Hematopoietic multipotent progenitor cell treated with erythropoietin and hydrocortisone succinate and interleukin-3 and kit ligand, for 8 days (in vitro differentiated cells): Measurements from ENCODE around the gene RNF157.
"Not testable (repeated sequence)": the region's sequence is repeated elsewhere in the genome, so short reads cannot be mapped to it uniquely, and the experiment has no call there.

Experiments used
- DNase-seq: peaks from one replicate; pipeline ENCODE4 v3.0.0-alpha.2; 2015

Gene RNF157

DNA sequence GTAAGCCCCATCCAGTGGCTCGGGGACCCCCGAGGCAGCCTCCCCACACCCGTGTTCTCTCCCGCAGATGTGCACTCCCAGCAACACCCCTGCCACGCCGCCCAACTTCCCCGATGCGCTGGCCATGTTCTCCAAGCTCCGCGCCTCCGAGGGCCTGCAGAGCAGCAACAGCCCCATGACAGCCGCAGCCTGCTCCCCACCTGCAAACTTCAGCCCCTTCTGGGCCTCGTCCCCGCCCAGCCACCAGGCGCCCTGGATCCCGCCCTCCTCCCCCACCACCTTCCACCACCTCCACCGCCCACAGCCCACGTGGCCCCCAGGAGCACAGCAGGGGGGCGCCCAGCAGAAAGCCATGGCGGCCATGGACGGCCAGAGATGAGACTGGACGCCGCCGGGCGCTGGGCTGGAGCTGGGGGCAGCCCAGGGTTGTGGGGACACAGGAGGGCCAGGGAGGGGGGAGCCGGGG lies 29.9 kb upstream of the RNF157 start:
- no peak for DNase-seq

DNA sequence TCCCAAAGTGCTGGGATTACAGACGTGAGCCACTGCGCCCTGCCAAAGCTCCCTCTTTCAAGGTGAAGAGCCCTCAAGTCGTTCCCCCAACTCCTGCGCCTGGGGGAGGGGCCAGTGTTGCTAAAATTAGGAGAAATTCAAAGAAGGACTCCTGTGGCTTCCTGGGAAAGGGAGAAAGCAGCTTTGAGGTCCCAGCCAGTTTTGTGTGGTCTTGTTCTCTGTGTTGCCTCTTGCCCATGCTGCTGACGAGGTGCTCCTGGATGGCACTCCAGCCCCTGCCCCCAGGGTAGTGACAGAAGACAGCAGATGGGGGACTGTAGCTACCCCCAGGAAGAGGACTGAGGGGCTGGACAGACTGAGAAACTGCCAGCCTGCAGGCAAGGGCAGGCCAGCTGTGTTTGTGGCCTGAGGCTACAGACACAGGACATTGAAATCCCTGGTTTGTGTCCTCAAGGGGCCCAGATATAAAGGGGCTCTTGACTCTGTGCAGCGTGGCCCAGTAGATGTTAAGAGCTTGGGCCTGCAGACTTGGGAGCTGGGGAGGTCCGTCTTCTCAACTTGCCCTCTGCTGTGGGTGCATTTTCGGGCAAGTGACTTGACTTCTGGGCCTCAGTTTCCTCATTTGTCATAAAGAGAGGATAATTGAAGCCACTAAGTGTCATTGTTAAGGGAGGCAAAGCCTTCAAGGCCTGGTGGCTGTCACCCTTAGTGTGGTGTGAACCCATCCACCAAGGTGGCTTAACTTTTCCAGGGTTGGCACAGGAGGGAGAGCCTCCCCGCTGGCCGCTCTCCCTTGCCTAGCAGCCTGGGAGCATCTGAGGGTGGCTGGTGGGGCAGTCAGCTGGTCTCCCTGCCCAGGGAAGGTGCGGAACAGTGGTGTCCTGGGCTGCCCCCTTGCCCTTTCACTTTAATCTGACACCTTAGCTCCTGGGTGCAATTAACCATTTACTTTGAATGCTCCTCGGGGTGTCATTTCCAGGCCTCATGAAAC lies 29.0 kb upstream of the RNF157 start:
- DNase-seq, result peak; percentile 21

GRCh38 chr17:76268015-76268749 lies 27.9 kb upstream of the RNF157 start:
- peak; percentile 55 for DNase-seq

GRCh38 chr17:76267581-76268001 lies 27.3 kb upstream of the RNF157 start:
- DNase-seq, result not testable (repeated sequence)

GRCh38 chr17:76267051-76267576 lies 26.8 kb upstream of the RNF157 start:
- DNase-seq, result no peak

GRCh38 chr17:76266244-76266938 lies 26.1 kb upstream of the RNF157 start:
- peak; percentile 24 for DNase-seq

DNA sequence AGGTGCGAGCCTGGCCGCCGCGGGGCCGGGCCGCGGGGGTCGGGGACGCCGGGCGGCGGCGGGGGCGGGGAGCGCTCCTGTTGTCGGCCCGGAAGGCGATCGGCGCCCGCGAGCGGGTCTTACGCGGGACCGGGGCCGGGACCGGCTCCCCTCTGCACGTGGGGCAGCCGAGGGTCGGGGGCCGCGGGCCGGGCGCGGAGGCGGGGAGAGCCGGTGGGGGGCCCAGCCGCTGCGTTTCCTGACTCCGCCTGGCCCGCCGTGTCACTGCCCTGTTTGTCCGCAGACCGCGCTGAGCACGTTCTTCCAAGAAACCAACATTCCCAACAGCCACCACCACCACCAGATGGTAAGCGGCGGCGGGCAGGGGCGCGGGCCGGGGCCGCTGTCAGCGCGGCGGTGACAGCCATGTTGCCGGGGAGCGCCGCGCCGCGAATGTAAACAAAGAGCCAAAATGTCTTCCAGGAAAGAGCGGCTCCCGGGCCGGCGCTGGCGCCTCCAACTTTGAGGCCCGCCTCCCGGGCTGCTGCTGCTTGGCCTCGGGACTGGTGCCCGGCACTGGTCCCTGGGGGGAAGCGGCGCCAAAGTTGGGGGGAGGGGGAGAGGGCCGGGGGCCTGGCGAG lies 25.4 kb upstream of the RNF157 start:
- DNase-seq, result peak; percentile 39

DNA sequence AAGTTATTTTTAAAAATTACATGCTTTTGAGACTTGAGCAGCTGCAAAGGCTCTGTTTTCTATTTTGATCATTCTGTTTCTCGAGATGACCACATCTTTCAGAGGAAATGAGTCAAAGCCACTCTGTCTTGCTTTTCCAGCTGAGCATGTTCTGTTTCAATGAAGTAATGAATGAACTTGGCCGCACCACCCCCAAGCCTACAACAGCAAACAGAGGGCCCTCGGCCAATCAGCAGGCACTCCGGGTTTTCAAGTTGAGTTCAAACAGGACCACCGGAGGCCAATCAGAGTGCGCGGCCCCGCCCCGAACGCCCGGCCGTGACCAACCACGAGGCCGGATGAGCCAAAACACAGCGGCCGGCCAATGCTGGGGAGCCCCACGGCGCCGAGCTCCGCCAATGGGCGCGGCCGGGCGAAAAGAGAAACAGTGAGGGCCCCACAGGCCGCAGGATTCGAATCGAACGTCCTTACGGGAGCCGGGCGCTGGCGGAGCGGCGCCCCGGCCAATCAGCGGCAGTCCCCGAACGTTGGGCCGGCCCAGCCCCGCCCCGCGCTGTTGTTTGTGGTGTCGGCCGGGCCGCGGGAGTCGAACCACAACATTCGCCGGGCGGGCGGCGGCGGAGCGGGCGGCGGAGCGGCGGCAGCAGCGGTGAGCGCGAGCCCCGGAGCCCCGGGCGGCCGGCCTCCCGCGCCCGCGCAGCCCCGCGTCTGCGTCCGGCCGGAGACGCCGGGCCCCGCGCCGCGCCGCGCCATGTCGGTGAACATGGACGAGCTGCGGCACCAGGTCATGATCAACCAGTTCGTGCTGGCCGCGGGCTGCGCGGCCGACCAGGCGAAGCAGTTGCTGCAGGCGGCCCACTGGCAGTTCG lies 24.7 kb upstream of the RNF157 start, which contains the start of gene UBALD2:
Gene UBALD2, plus strand, starts transcription at position 594 of the 869 bp plus-strand sequence. Its CDS starts 158 bp downstream, at position 752.
- DNase-seq, result peak; percentile 98

DNA sequence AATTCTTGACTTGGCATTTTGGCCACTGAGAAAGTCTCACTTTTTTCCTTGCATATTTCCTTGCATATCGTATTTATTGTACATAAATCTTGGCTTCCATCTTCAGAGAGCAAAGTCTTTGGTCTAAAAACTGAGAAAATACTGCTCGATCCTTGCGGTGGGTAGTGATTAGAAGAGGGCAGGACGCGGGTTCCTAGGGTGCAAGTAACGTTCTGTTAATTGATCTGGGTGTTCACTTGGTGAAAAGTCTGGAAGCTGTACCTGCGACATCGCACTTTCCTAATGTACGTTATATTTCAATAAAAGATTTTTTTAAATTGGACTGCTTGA lies 24.1 kb upstream of the RNF157 start:
- no peak for DNase-seq

DNA sequence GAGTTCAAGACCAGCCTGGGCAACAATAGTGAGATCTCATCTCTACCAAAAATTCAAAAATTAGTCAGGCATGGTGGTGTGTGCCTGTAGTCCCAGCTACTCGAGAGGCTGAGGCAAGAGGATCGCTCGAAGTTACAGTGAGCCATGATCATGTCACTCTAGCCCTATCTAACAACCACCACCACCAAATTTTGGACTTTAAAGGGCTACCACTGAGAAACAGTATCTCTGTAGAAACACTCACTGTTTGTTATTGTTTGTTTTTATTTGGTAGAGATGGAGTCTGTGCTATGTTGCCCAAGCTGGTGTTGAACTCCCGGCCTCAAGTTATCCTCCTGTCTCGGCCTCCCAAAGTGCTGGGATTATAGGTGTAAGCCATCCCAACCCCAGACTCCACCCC lies 23.6 kb upstream of the RNF157 start:
- no peak for DNase-seq

GRCh38 chr17:76262732-76263344 lies 22.5 kb upstream of the RNF157 start:
- peak; percentile 27 for DNase-seq

- DNase-seq, result no peak
These were observed 21.3 kb upstream of the RNF157 start for GRCh38 chr17:76261421-76262215.

DNA sequence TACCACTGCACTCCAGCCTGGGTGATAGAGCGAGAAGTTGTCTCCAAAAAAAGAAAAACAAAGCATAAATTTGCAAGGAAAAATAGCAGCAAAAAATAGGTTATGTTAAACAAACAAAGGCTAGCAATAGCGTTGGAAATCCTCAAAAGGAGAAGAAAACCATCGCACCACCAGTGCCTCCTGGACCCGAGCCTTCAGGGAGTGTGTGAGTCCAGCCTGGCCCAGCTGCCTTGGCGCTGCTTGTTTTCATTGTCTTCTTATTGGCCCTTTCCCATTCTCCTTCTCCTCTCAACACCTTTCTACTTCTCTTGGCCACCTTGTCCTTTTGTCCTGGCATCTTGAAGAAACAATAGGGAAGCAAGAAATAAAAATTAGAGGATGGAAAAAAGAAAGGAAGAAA lies 20.4 kb upstream of the RNF157 start:
- no peak for DNase-seq

- no peak for DNase-seq
These were observed 19.9 kb upstream of the RNF157 start for GRCh38 chr17:76260220-76260619.

DNA sequence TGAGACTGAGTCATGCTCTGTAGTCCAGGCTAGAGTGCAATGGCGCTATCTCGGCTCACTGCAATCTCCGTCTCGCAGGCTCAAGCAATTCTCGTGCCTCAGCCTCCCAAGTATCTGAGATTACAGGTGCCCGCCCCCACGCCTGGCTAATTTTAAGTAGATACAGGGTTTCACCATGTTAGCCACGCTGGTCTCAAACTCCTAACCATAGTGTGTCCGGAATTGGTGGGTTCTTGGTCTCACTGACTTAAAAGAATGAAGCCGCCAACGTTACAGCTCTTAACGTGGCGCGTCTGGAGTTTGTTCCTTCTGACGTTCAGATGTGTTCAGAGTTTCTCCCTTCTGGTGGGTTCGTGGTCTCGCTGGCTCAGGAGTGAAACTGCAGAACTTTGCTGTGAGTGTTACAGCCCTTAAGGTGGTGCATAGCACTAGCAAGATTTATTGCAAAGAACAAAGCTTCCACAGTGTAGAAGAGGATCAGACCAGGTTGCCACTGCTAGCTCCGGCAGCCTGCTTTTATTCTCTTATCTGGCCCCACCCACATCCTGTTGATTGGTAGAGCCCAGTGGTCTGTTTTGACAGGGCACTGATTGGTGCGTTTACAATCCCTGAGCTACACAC lies 16.2 kb upstream of the RNF157 start:
- DNase-seq, result not testable (repeated sequence)

DNA sequence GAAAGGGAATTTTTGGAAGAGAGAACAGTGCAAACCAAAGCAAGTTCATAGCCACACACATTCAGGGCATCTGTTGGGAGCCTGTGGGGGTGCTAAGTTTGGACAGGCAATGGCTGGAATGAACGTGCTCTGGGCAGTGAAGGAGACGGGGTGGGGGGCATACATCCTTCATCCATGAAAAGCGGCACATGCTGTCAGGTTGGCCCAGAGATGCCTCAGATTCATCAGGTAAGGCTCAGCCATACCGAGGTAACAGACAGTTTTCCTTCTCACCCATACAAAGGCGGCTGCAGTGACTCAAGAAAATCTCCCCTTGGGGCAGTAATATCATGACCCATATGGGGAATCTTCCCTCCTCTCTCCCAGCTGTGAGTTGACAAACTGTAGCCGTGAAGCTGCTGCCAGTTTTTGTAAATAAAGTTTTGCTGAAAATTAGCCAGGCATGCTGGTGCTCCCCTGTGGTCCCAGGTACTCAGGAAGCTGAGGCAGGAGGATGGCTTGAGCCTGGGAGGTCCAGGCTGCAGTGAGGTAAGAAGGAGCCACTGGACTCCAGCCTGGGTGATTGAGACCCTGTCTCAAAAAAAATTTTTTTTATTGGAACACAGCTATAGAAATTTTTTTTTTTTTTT lies 15.6 kb upstream of the RNF157 start:
- DNase-seq, result no peak

DNA sequence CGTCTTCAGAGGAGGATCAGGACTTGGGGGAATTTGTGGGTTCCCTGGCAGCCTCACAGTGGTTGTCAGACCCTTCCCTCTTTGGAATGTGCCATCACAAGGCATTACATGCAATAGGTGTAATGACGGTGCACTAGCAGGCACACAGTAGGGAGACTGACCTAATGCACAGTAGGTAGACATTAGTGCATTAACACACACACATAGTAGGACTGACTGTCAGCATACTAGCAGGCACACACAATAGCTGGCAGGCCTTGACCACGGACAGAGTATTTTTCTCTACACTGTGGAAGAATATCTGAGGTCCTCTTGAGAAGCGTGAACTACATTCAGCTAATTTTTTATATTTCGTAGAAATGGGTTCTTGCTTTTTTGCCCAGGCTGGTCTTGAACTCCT lies 14.0 kb upstream of the RNF157 start:
- DNase-seq, result no peak

- DNase-seq, result no peak
These were observed 13.5 kb upstream of the RNF157 start for GRCh38 chr17:76253841-76254240.
